GM21526 (cell line): Measurements from ENCODE around the gene NCSTN.

Experiments used
- ATAC-seq: cut with Tn5 transposase; IDR thresholded peaks from one replicate; pipeline ENCODE4 v1.9.1; 2021; ENCODE audit warnings: moderate library complexity; ENCODE audit not compliant: unreplicated experiment, low FRiP score

NCSTN gene

GRCh38 chr1:160402001-160402795 lies 59.0 kb downstream of the NCSTN start:
- no peak for ATAC-seq

GRCh38 chr1:160403244-160403643 lies 60.1 kb downstream of the NCSTN start:
- no peak for ATAC-seq

GRCh38 chr1:160404094-160404493 lies 60.9 kb downstream of the NCSTN start:
- no peak for ATAC-seq

GRCh38 chr1:160405331-160405877 lies 62.2 kb downstream of the NCSTN start:
- no peak for ATAC-seq

GRCh38 chr1:160406131-160406968 lies 63.2 kb downstream of the NCSTN start:
- no peak for ATAC-seq

- ATAC-seq, result no peak
Measured at GRCh38 chr1:160407839-160408801, 64.9 kb downstream of the NCSTN start.
